Measurements from ENCODE around the gene PCMT1.

- TF ChIP-seq CTCF (IDR thresholded peaks at IDR 0.05), result no peak
- no peak for TF ChIP-seq EP300 (IDR thresholded peaks at IDR 0.05; ENCODE audit: low read depth)
- TF ChIP-seq POLR2A (IDR thresholded peaks at IDR 0.05), result no peak
- no peak for TF ChIP-seq POLR2AphosphoS5 (IDR thresholded peaks at IDR 0.05)
Observed at GRCh38 chr6:149842331-149842730, 92.8 kb downstream of the PCMT1 start.

All from transverse colon (tissue), 4 donors.